HG03196 (cell line): ENCODE measurements around the gene GIGYF1.
"Not testable (repeated sequence)": the region's sequence is repeated elsewhere in the genome, so short reads cannot be mapped to it uniquely, and the experiment has no call there.

Experiments
- ATAC-seq: cut with Tn5 transposase; IDR thresholded peaks from one replicate; pipeline ENCODE4 v1.9.1; 2021; ENCODE audit not compliant: unreplicated experiment

The GIGYF1 gene

GRCh38 chr7:100673302-100673941, 20.6 kb downstream of the GIGYF1 start, which contains the start of gene GNB2:
TSS of gene GNB2 (plus strand) at chr7:100673740. CDS start at chr7:100676266, 2,526 bp downstream.
- peak; percentile 61 for ATAC-seq

- ATAC-seq: no peak
These were observed 22.4 kb downstream of the GIGYF1 start for GRCh38 chr7:100671353-100672327.

GRCh38 chr7:100670074-100670473, 24.0 kb downstream of the GIGYF1 start:
- ATAC-seq: no peak

- not testable (repeated sequence) for ATAC-seq
These were observed 24.9 kb downstream of the GIGYF1 start for GRCh38 chr7:100669106-100669505.

- no peak for ATAC-seq
These were observed 26.0 kb downstream of the GIGYF1 start for GRCh38 chr7:100668069-100668449.

- ATAC-seq: no peak
These were observed 26.6 kb downstream of the GIGYF1 start for GRCh38 chr7:100667331-100668068.

- no peak for ATAC-seq
These were observed 28.8 kb downstream of the GIGYF1 start for GRCh38 chr7:100665168-100665726.

- ATAC-seq: not testable (repeated sequence)
These were observed 31.8 kb downstream of the GIGYF1 start for GRCh38 chr7:100662194-100662776.

GRCh38 chr7:100655908-100656674, 38.0 kb downstream of the GIGYF1 start, which contains the start of gene ACTL6B:
TSS of gene ACTL6B (minus strand) at chr7:100656448. CDS start at chr7:100656354, 94 bp downstream.
- ATAC-seq: no peak

- ATAC-seq: no peak
These were observed 38.9 kb downstream of the GIGYF1 start for GRCh38 chr7:100654908-100655831.

- ATAC-seq: no peak
These were observed 44.1 kb downstream of the GIGYF1 start for GRCh38 chr7:100649826-100650565.

- no peak for ATAC-seq
These were observed 51.5 kb downstream of the GIGYF1 start for GRCh38 chr7:100642534-100642907.

GRCh38 chr7:100641860-100642533, 52.1 kb downstream of the GIGYF1 start:
- no peak for ATAC-seq

GRCh38 chr7:100641463-100641859, 52.6 kb downstream of the GIGYF1 start, which contains the start of gene TFR2:
TSS of gene TFR2 (minus strand) at chr7:100641552. CDS start at chr7:100641509, 43 bp downstream.
- no peak for ATAC-seq

GRCh38 chr7:100640517-100641440, 53.3 kb downstream of the GIGYF1 start:
- no peak for ATAC-seq

GRCh38 chr7:100639995-100640516, 54.0 kb downstream of the GIGYF1 start:
- ATAC-seq: no peak
